Gastrocnemius medialis (tissue), 4 donors: ENCODE measurements around the gene DMBT1. TPM values are rescaled to one million over a fixed set of nuclear protein-coding genes. Genes with fewer than 3 reads are reported as not detected.

Experiments used
- ATAC-seq, 2 donors: fragments of 150-250 bp; one replicate each; pipeline ENCODE4 v1.9.1; 2016
- DNase-seq, 2 donors: peaks; one replicate each; pipeline ENCODE4 v3.0.0-alpha.2; 2019
- H3K27ac ChIP-seq, 4 donors: fragments of 200-600 bp; sonication (generic); 1 replicate in 1 of 4; 2 replicates in 3 of 4; pipeline ENCODE4 v1.5.1; 2016 to 2018; ENCODE audit warnings: mild to moderate bottlenecking in 2 of 4, moderate library complexity in 1 of 4
- H3K27me3 ChIP-seq, 3 donors: fragments of 200-600 bp; sonication (generic) in 2 of 3; 1 replicate in 1 of 3; 2 replicates in 2 of 3; pipeline versions ENCODE4 v1.5.1 to v1.6.0; 2016 to 2019; ENCODE audit warnings: mild to moderate bottlenecking in 1 of 3, moderate library complexity in 1 of 3
- H3K36me3 ChIP-seq, 2 donors: fragments of 200-600 bp; sonication (generic) in 1 of 2; one replicate each; pipeline ENCODE4 v1.5.1; 2017 to 2018
- H3K4me1 ChIP-seq, 2 donors: fragments of 200-600 bp; sonication (generic) in 1 of 2; one replicate each; pipeline ENCODE4 v1.5.1; 2016 to 2017; ENCODE audit warnings: mild to moderate bottlenecking in 2 of 2
- H3K4me3 ChIP-seq, 4 donors: fragments of 200-600 bp; sonication (generic) in 3 of 4; 1 replicate in 1 of 4; 2 replicates in 3 of 4; pipeline ENCODE4 v1.5.1; 2016 to 2019; ENCODE audit warnings: mild to moderate bottlenecking in 2 of 4
- H3K9me3 ChIP-seq, 3 donors: fragments of 200-600 bp; sonication (generic) in 2 of 3; 1 replicate in 1 of 3; 2 replicates in 2 of 3; pipeline ENCODE4 v1.5.1; 2016 to 2019
- POLR2A ChIP-seq, 2 donors: fragments of 450-650 bp; IDR thresholded peaks; one replicate each; pipeline ENCODE4 v1.6.1; 2017; ENCODE audit warnings: antibody characterized with exemption in 2 of 2, mild to moderate bottlenecking in 2 of 2, moderate library complexity in 2 of 2
- in situ Hi-C, 4 donors: fragments of 200-750 bp; cut with MboI; loops; one replicate each; pipeline versions ENCODE4 v1.15.0 to v1.8.0; 2017; ENCODE audit warnings: low sequenced_read_pairs in 4 of 4
- intact Hi-C: fragments of 100-400 bp; cut with DNase I; formaldehyde crosslinking; loops from one replicate; pipeline ENCODE4 v1.15.1; 2023; ENCODE audit warnings: low total_unique reads
- total RNA-seq, 4 donors: library from RNA; depleted of rRNA; stranded (reverse); fragments of >200 nt; gene quantifications; one replicate each; pipeline versions ENCODE4 v1.1.0 to v1.2.3, GENCODE V29; 2016
- TF ChIP-seq, protein P1 (sequence below), 5 experiments: fragments of 450-650 bp in 3 of 5; fragments of 200-600 bp in 2 of 5; sonication (generic) in 2 of 5; IDR thresholded peaks in 4 of 5; conservative IDR thresholded peaks in 1 of 5; 1 replicate in 4 of 5; 2 replicates in 1 of 5; pipeline ENCODE4 v1.5.1; 2016 to 2019; ENCODE audit warnings: antibody characterized with exemption in 5 of 5, mild to moderate bottlenecking in 3 of 5, moderate library complexity in 3 of 5

The DMBT1 gene
- total RNA-seq, 4 donors from 2014 or later: 0.32 TPM; not detected in 3

DNA sequence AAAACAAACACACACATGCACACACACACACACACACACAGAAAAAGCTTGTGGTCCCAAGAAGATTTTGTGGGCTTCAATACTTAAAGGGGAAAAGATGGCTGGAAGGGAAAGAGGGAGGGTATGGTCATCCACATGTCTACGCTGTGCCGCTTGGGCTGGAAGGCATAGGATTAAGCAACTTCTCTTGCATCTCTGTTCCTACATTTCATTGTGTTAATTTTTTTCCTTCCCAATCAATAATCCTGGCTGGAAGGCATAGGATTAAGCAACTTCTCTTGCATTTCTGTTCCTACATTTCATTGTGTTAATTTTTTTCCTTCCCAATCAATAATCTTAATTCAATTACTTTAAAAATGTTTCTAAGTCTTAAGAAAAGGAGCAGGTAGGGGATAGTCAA is 108.5 kb downstream of the DMBT1 start:
- in situ Hi-C loops (no loop called here), intact Hi-C loops (no loop called here)
- Histone ChIP-seq H3K27me3 (peaks cover 0 to 4% (median 0%) of the 10 kb centered on the region in 3 donors), H3K4me1 (no peaks in the 10 kb centered on the region), H3K9me3 (no peaks in the 10 kb centered on the region), H3K36me3 (no peaks in the 10 kb centered on the region), H3K27ac (no peak overlapping the region), H3K4me3 (no peak overlapping the region)
- DNase-seq (no peak), ATAC-seq (no peak)
- no peak for TF ChIP-seq POLR2A (IDR thresholded peaks at IDR 0.05)
- TF ChIP-seq, protein P1, sequence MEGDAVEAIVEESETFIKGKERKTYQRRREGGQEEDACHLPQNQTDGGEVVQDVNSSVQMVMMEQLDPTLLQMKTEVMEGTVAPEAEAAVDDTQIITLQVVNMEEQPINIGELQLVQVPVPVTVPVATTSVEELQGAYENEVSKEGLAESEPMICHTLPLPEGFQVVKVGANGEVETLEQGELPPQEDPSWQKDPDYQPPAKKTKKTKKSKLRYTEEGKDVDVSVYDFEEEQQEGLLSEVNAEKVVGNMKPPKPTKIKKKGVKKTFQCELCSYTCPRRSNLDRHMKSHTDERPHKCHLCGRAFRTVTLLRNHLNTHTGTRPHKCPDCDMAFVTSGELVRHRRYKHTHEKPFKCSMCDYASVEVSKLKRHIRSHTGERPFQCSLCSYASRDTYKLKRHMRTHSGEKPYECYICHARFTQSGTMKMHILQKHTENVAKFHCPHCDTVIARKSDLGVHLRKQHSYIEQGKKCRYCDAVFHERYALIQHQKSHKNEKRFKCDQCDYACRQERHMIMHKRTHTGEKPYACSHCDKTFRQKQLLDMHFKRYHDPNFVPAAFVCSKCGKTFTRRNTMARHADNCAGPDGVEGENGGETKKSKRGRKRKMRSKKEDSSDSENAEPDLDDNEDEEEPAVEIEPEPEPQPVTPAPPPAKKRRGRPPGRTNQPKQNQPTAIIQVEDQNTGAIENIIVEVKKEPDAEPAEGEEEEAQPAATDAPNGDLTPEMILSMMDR (IDR thresholded peaks at IDR 0.05 in 4 of 5, conservative IDR thresholded peaks at IDR 0.05 in 1 of 5): no peak

DNA sequence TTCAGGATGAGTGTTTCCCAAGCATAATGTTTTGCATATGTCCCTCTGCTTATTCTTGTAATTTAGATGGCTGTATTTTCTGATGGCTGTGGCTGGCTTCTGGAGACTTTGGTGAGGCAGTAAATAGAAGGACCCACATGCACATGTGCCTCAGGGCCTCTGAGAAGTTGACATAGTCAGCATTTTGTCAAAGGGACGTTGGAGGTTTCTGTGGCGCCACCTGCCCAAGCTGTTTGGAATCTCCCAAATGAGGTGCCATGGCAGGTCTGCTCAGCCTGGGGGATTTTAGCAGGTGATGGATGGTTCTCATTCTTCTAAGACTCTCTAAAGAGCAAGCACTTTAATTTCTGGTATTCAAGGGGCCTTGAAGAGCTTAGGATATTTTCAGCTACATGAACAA is 109.3 kb downstream of the DMBT1 start:
- H3K27me3 ChIP-seq: peaks cover 0 to 4% (median 0%) of the 10 kb centered on the region in 3 donors
- H3K36me3 ChIP-seq: no peaks in the 10 kb centered on the region
- ATAC-seq: no peak
- no peak overlapping the region for H3K27ac ChIP-seq
- H3K4me3 ChIP-seq: no peak overlapping the region
- in situ Hi-C loops: no loop called here
- TF ChIP-seq, protein P1 (IDR thresholded peaks at IDR 0.05 in 4 of 5, conservative IDR thresholded peaks at IDR 0.05 in 1 of 5): no peak
- TF ChIP-seq POLR2A (IDR thresholded peaks at IDR 0.05): no peak
- H3K9me3 ChIP-seq: no peaks in the 10 kb centered on the region
- no peak for DNase-seq
- no peaks in the 10 kb centered on the region for H3K4me1 ChIP-seq
- intact Hi-C loops: no loop called here

DNA sequence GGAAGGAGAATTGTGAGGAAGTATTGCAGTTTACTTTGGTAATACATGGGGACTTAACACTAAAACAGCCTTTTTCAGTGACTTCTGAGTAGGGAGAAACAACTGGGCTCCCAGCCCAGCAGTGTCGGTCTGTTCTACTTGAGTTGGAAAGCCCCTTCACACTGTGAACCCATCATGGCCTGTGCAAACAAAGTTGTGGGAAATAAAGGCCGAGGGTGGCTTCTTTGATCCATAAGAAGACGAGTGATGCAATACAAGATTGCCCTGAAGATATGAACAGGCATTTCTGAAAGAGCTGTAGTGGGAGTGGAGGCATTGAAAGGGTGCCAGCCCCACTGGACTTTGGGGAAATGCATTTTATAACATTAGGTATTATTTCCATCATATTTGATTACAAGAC is 110.8 kb downstream of the DMBT1 start:
- no peaks in the 10 kb centered on the region for H3K9me3 ChIP-seq
- in situ Hi-C loops: no loop called here
- no peak for DNase-seq

DNA sequence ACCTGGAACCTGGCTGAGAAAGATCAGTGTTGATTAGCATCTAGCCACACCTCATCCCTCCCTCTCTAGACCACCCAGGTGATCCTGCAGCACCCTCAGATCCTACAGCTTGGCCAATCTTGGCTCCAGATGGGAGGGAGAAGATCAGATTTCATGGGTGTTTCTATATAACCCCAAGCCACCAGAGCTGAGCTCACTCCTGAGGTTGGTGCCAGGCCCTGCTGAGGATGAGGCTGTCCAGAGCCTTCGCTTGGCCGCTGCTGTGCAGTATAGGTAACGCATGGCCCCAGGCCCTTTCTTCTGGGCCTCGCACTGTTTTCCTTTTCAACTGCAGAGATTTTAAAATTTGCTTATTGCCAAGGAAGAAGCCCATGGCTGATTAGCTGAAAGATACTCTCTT is 112.1 kb downstream of the DMBT1 start:
- ATAC-seq (no peak), DNase-seq (no peak)
- H3K36me3 ChIP-seq: no peaks in the 10 kb centered on the region
- TF ChIP-seq, protein P1 (IDR thresholded peaks at IDR 0.05 in 4 of 5, conservative IDR thresholded peaks at IDR 0.05 in 1 of 5): no peak
- no peak for TF ChIP-seq POLR2A (IDR thresholded peaks at IDR 0.05)
- H3K27ac ChIP-seq: no peak overlapping the region
- no peak overlapping the region for H3K4me3 ChIP-seq
- in situ Hi-C loops: no loop called here
- intact Hi-C loops: no loop called here
- H3K27me3 ChIP-seq: no peaks in the 10 kb centered on the region
- H3K4me1 ChIP-seq: no peaks in the 10 kb centered on the region
- no peaks in the 10 kb centered on the region for H3K9me3 ChIP-seq

More for the DNA sequence above, 110.8 kb downstream of the DMBT1 start:
- Histone ChIP-seq H3K36me3 (no peaks in the 10 kb centered on the region), H3K27ac (no peak overlapping the region), H3K27me3 (no peaks in the 10 kb centered on the region), H3K4me3 (no peak overlapping the region), H3K4me1 (no peaks in the 10 kb centered on the region)
- intact Hi-C loops: no loop called here
- TF ChIP-seq, protein P1 (IDR thresholded peaks at IDR 0.05 in 4 of 5, conservative IDR thresholded peaks at IDR 0.05 in 1 of 5): no peak
- TF ChIP-seq POLR2A (IDR thresholded peaks at IDR 0.05): no peak
- ATAC-seq: no peak

DNA sequence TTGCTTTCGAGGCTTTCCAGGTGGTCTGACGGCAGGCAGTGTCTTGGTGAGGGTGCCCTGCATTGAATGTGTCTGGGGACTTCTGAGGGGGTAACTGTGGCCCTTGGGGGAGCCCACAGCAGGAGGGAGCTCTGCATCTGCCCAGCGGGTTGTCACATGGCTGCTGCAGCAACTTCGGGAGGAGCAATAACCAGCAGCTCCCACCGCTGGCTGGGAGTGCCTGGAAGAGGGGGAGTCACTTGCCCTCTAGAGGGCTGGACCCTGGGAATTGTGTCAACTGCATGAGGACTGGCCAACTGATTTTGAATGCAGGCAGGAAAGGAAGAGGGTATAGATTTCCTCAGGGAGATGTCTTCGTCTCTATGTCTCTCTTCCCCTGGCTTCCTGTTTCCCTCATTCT is 112.7 kb downstream of the DMBT1 start:
- DNase-seq: no peak
- Histone ChIP-seq H3K4me3 (no peak overlapping the region), H3K27ac (no peak overlapping the region), H3K36me3 (no peaks in the 10 kb centered on the region), H3K27me3 (no peaks in the 10 kb centered on the region), H3K9me3 (no peaks in the 10 kb centered on the region), H3K4me1 (no peaks in the 10 kb centered on the region)
- intact Hi-C loops: no loop called here
- ATAC-seq: no peak
- TF ChIP-seq, protein P1 (IDR thresholded peaks at IDR 0.05 in 4 of 5, conservative IDR thresholded peaks at IDR 0.05 in 1 of 5): no peak
- TF ChIP-seq POLR2A (IDR thresholded peaks at IDR 0.05): no peak
- in situ Hi-C loops: no loop called here
